B cell (primary cell): ENCODE data around the gene NINJ2. TPM values are rescaled to one million over a fixed set of nuclear protein-coding genes. Genes with fewer than 3 reads are reported as not detected.

Experiments
- ATAC-seq: fragments of 200-7000 bp; cut with Tn5 transposase; one replicate; pipeline ENCODE4 v1.10.0; 2021; ENCODE audit warnings: low read depth, mild to moderate bottlenecking, moderate number of reproducible peaks, moderate library complexity
- CTCF ChIA-PET: fragments of 350-600 bp; sonication (Branson Sonifier 250); formaldehyde crosslinking; loops from one replicate; lab custom pipeline; 2021; ENCODE audit warnings: antibody characterized with exemption, inconsistent platforms; lab: Charles Lee
- POLR2A ChIA-PET: fragments of 350-600 bp; sonication (Branson Sonifier 250); formaldehyde crosslinking; loops from one replicate; lab custom pipeline; 2021; ENCODE audit warnings: antibody characterized with exemption; lab: Charles Lee
- DNase-seq: peaks from one replicate; pipeline ENCODE4 v3.0.0; 2013
- H2AFZ ChIP-seq: 2 replicates; pipeline ENCODE4 v1.6.1; 2012; ENCODE audit warnings: mild to moderate bottlenecking, low read depth, low read length; ENCODE audit not compliant: insufficient read depth, poor library complexity, severe bottlenecking
- H3K27ac ChIP-seq, 2 donors: 1 replicate in 1 of 2; 2 replicates in 1 of 2; pipeline ENCODE4 v1.5.1; 2012 to 2013; ENCODE audit warnings: low read length in 2 of 2, mild to moderate bottlenecking in 2 of 2, moderate library complexity in 1 of 2
- H3K27me3 ChIP-seq, 4 experiments: fragments of 200-600 bp in 1 of 4; sonication (generic) in 1 of 4; replicated peaks in 1 of 4; 1 replicate in 2 of 4; 2 replicates in 2 of 4; pipeline versions ENCODE4 v1.6.1 to v1.7.0; 2013 to 2016; ENCODE audit warnings: low read length in 3 of 4, mild to moderate bottlenecking in 2 of 4, mixed read lengths in 1 of 4, moderate library complexity in 1 of 4; ENCODE audit not compliant: insufficient read depth in 4 of 4, control insufficient read depth in 3 of 4; ENCODE audit errors: control extremely low read depth in 1 of 4
- H3K36me3 ChIP-seq, 2 experiments: replicated peaks in 1 of 2; 1 replicate in 1 of 2; 2 replicates in 1 of 2; pipeline versions ENCODE4 v1.6.1 to v1.7.1; 2013; ENCODE audit warnings: low read length in 1 of 2; ENCODE audit not compliant: insufficient read depth in 2 of 2, control insufficient read depth in 1 of 2; ENCODE audit errors: control extremely low read depth in 1 of 2, extremely low read depth in 1 of 2
- H3K4me1 ChIP-seq, 2 donors: fragments of 200-600 bp in 1 of 2; sonication (generic) in 1 of 2; 1 replicate in 1 of 2; 2 replicates in 1 of 2; pipeline versions ENCODE4 v1.5.1 to v1.6.1; 2013 to 2017; ENCODE audit warnings: low read length in 2 of 2; ENCODE audit not compliant: control insufficient read depth in 2 of 2, insufficient read depth in 2 of 2
- H3K4me2 ChIP-seq: replicated peaks from 2 replicates; pipeline ENCODE3; 2012; ENCODE audit warnings: mild to moderate bottlenecking, low read depth, low read length; ENCODE audit not compliant: poor library complexity, severe bottlenecking
- H3K4me3 ChIP-seq, 5 experiments: fragments of 200-600 bp in 1 of 5; sonication (generic) in 1 of 5; 1 replicate in 3 of 5; 2 replicates in 2 of 5; pipeline versions ENCODE4 v1.5.1 to v1.7.0; 2011 to 2016; ENCODE audit warnings: low read length in 4 of 5, mild to moderate bottlenecking in 4 of 5, low read depth in 2 of 5, control low read depth in 1 of 5, moderate library complexity in 1 of 5; ENCODE audit not compliant: insufficient read depth in 1 of 5; ENCODE audit errors: control extremely low read depth in 1 of 5, extremely low read depth in 1 of 5
- H3K79me2 ChIP-seq: fragments of 200-600 bp; sonication (generic); one replicate; pipeline ENCODE4 v1.6.0; 2016; ENCODE audit warnings: low read length; ENCODE audit not compliant: control insufficient read depth, insufficient read depth
- H3K9ac ChIP-seq: fragments of 200-600 bp; sonication (generic); 2 replicates; pipeline ENCODE4 v1.6.1; 2017; ENCODE audit warnings: mild to moderate bottlenecking, low read length, moderate library complexity
- H3K9me3 ChIP-seq, 3 donors: one replicate each; pipeline versions ENCODE4 v1.6.1 to v1.7.1; 2013; ENCODE audit warnings: low read length in 2 of 3; ENCODE audit not compliant: control insufficient read depth in 2 of 3, insufficient read depth in 1 of 3; ENCODE audit errors: control extremely low read depth in 1 of 3
- H4K20me1 ChIP-seq: 2 replicates; pipeline ENCODE4 v1.6.0; 2012; ENCODE audit warnings: mild to moderate bottlenecking, low read length; ENCODE audit not compliant: insufficient read depth, control insufficient read depth, poor library complexity, severe bottlenecking
- H3K27ac Mint-ChIP-seq: one replicate; pipeline ENCODE4 v1.8.0; 2021; ENCODE audit warnings: mixed read lengths
- H3K27me3 Mint-ChIP-seq: one replicate; pipeline ENCODE4 v1.8.0; 2021; ENCODE audit warnings: mixed read lengths
- H3K4me1 Mint-ChIP-seq: one replicate; pipeline ENCODE4 v1.8.0; 2021; ENCODE audit warnings: mixed read lengths
- H3K4me3 Mint-ChIP-seq: one replicate; pipeline ENCODE4 v1.8.0; 2021; ENCODE audit warnings: mixed read lengths
- H3K9me3 Mint-ChIP-seq: one replicate; pipeline ENCODE4 v1.8.0; 2022; ENCODE audit warnings: mixed read lengths; ENCODE audit not compliant: insufficient read depth
- CTCF ChIP-seq: fragments of 200-600 bp; IDR thresholded peaks from one replicate; pipeline ENCODE4 v1.8.0; 2022; ENCODE audit warnings: antibody characterized with exemption, mild to moderate bottlenecking
- EZH2 ChIP-seq: IDR thresholded peaks from 2 replicates; pipeline ENCODE4 v1.6.1; 2012; ENCODE audit warnings: borderline replicate concordance, low read depth, mild to moderate bottlenecking, moderate library complexity, low read length; ENCODE audit not compliant: insufficient read depth, poor library complexity, severe bottlenecking
- WGBS: methylation state at CpG from one replicate; pipeline ENCODE4 v1.1.5; 2013; ENCODE audit warnings: missing lambda C conversion rate; ENCODE audit not compliant: insufficient coverage; 5-methylcytosine and 5-hydroxymethylcytosine counted together
- intact Hi-C: fragments of 100-400 bp; cut with micrococcal nuclease; formaldehyde crosslinking; loops from one replicate; pipeline ENCODE4 v1.10.0; 2022
- polyA plus RNA-seq: library from polyadenylated mRNA; depleted of rRNA; stranded (reverse); fragments of >200 nt; gene quantifications from 2 replicates; pipeline ENCODE4 v1.2.3, GENCODE V29; 2012
- total RNA-seq, 2 donors: library from RNA; stranded (reverse); fragments of 120-200 nt in 1 of 2; gene quantifications; 1 replicate in 1 of 2; 2 replicates in 1 of 2; pipeline versions ENCODE4 v1.2.3 to v1.2.4, GENCODE V29; 2013 to 2022

NINJ2 gene
- total and polyA plus RNA-seq, 2 donors (not counting 1 experiment from before 2014, with no cell fraction given): 2.9 to 10.2 TPM

- Histone ChIP-seq H2AFZ (no peak overlapping the region), H3K27ac (no peak overlapping the region), H4K20me1 (no peaks in the 10 kb centered on the region), H3K79me2 (no peaks in the 10 kb centered on the region), H3K9ac (no peak overlapping the region), H3K4me1 (peaks cover 11 to 21% of the 10 kb centered on the region in 2 donors), H3K4me3 (no peak overlapping the region), H3K4me2 (no peak overlapping the region), H3K27me3 (no peaks in the 10 kb centered on the region), H3K36me3 (no peaks in the 10 kb centered on the region), H3K9me3 (peaks cover 0 to 3% (median 0%) of the 10 kb centered on the region in 3 donors)
- ATAC-seq (no peak), DNase-seq (no peak)
- Mint-ChIP-seq H3K27ac (no peak overlapping the region), H3K4me1 (peaks cover 11% of the 10 kb centered on the region), H3K4me3 (no peak overlapping the region), H3K9me3 (no peaks in the 10 kb centered on the region), H3K27me3 (no peaks in the 10 kb centered on the region)
- intact Hi-C loops: no loop called here
- CTCF ChIA-PET: interaction anchor here (0.6 to 6.9 kb wide), 11 partner anchors 17 to 1009 kb away, joined by 3 to 151 read pairs (median 4); partner anchors contain the start of gene WNK1
- 100% methylated on average over 1 of the region's 3 CpGs for WGBS
- TF ChIP-seq CTCF (no peak), EZH2 (no peak)
- POLR2A ChIA-PET: no interaction called here
These were observed 88.6 kb downstream of the NINJ2 start for GRCh38 chr12:574475-575128.

GRCh38 chr12:573232-573631, 90.0 kb downstream of the NINJ2 start:
- H3K27ac ChIP-seq: no peak overlapping the region
- intact Hi-C loops: no loop called here
- H3K9me3 ChIP-seq: peaks cover 0 to 3% (median 0%) of the 10 kb centered on the region in 3 donors
- H3K79me2 ChIP-seq: no peaks in the 10 kb centered on the region
- no peak overlapping the region for H2AFZ ChIP-seq
- DNase-seq (no peak), ATAC-seq (no peak)
- Mint-ChIP-seq H3K4me3 (no peak overlapping the region), H3K27ac (no peak overlapping the region), H3K9me3 (no peaks in the 10 kb centered on the region), H3K27me3 (no peaks in the 10 kb centered on the region), H3K4me1 (peaks cover 12% of the 10 kb centered on the region)
- H3K36me3 ChIP-seq: no peaks in the 10 kb centered on the region
- H3K4me3 ChIP-seq: no peak overlapping the region
- POLR2A ChIA-PET: no interaction called here
- no peaks in the 10 kb centered on the region for H3K27me3 ChIP-seq
- CTCF ChIA-PET: interaction anchor here (1.0 to 5.7 kb wide), 3 partner anchors 188 to 376 kb away, joined by 3 to 71 read pairs (median 9); partner anchors contain the start of gene RAD52
- H3K4me2 ChIP-seq: no peak overlapping the region
- peaks cover 11 to 25% of the 10 kb centered on the region in 2 donors for H3K4me1 ChIP-seq
- no peaks in the 10 kb centered on the region for H4K20me1 ChIP-seq
- WGBS: 96% methylated on average over 4 of the region's 5 CpGs
- TF ChIP-seq EZH2 (no peak), CTCF (no peak)
- H3K9ac ChIP-seq: no peak overlapping the region
